Effector CD4-positive, alpha-beta T cell (primary cell): Measurements from ENCODE around the gene WDR7.

Experiments
- DNase-seq: peaks from one replicate; pipeline ENCODE4 v3.0.0-alpha.2; 2020

The WDR7 gene

DNA sequence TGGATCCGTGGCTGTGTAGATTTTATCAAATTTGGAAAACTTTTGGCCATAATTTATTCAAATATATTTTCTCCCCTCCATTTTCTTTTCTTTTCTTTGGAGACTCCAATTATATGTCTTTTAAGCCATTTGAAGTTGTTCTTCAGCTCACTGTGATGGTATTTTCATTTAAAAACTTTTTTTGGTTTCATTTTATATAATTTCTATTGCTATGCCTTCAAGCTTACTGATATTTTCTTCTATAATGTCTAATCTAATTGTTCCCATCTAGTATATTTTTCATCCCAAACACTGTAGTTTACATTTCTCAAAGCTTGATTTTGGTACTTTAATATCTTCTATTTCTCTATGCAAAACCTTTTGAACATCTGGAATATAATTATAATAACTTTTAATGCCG lies 72.5 kb downstream of the WDR7 start:
- no peak for DNase-seq

DNA sequence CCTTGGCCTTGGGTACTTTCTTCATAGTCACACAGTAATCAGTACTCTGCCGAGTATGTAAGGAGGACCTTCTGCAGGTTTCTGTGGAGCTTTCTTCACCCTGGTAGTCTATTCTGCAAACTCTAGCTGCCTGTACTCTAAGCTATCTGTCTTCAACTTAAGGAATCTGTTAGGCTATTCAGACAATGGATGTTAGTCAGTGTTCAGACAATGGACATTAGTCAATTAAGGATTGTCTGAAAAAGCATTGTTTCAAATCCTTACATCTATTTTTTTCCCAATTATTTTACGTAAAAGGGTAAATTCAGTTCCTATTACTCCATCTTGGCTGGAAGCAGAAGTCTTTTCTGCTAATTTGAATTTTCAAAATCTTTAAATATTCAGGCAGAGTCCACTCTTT lies 75.7 kb downstream of the WDR7 start:
- DNase-seq, result no peak

DNA sequence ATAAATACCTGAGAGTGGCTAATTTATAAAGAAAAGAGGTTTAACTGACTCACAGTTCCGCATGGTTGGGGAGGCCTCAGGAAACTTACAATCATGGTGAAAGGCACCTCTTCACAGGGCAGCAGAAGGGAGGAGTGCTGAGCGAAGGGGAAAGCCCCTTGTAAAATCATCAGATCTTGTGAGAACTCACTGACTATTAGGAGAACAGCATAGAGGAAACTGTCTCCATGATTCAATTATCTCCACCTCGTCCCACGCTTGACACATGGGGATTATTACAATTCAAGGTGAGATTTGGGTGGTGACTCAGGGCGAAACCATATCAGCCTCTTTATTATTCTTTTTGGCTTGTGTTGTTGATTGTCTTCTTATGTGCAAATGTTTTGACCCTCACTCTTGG lies 76.2 kb downstream of the WDR7 start:
- no peak for DNase-seq

DNA sequence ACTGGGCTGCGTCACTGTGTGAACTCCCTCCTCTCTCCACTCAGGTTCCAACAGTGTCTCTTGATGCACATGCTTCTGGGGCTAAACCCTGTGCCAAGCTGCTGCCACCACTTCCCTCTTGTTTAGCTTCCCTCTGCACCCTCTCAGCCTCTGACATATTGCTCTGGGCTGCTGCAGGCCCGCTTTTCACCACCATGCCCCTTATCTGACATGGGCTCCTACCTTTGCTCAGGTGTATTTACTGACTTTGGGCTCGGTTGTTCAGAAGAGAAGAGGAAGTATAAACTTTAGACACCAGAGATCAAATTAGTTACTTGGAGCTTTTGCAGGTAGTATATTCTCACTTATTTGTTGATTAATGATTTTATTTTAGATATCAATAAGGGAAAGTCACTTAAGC lies 77.6 kb downstream of the WDR7 start:
- no peak for DNase-seq

DNA sequence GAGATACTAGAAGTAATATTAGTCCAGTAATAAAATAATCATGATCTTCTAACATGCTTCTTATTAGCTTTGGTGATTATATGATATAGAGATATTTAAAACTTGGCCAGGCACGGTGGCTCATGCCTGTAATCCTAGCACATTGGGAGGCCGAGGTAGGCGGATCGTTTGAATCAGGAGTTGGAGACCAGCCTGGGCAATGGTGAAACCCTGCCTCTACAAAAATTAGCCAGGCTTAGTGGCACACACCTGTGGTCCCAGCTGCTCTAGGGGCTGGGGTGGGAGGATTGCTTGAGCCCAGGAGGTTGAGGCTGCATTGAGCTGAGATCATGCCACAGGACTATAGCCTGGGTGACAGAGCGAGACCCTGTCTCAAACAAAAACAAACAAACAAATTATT lies 87.0 kb downstream of the WDR7 start:
- no peak for DNase-seq

DNA sequence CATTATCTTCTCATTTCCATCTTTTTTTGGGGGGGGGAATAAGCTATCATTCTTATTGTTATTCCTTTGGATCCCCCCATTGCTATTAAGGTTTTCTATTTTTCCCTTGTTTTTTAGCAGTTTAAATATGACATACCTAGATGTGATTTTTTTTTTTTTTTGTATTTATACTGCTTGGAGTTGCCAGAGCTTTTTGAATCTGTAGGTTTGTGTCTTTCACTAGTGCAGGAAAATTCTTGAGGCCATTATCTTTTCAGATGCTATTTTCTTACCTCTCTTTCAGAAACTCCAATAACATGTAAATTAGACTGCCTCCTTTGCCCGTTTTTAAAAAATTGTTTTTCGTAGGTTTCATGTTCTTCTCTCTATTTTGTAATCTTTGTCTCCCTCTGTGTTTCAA lies 88.6 kb downstream of the WDR7 start:
- DNase-seq, result no peak

DNA sequence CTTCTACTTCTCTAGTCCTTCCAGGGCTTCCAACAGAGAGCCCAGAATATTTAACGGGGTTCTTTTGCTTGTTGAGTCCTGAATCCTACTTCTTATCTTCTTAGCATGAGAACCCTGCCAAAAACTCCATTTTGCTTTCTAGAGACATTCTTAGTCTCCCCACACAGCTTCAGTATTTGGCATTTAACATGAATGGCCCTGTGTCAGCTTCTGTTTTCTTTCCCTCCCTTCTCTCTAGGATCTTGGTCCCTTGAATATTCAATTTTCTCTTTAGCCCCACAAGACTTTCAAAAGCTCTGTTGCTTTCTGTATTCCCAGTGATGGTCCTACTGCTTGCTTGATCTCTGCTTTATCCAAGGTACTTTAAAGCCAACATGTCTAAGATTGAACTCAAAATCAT lies 89.5 kb downstream of the WDR7 start:
- DNase-seq, result no peak

DNA sequence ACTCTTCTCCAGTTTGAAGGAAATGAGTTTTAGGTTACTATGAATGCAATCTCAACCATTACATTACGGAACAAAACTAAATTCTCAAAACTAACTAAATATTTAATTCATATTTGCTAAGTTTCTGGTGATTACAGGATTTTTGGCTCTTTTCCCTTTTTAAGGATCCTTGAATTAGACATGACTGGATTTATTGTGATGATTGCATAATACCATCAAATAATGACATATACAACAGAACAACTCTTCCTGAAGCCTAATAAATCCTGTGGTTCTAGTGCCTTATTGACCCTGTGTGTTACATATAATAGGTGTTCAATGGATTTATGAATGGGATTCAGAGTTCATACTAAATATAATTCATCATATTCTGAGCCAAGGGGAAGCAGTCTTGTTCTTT lies 90.5 kb downstream of the WDR7 start:
- DNase-seq, result no peak

DNA sequence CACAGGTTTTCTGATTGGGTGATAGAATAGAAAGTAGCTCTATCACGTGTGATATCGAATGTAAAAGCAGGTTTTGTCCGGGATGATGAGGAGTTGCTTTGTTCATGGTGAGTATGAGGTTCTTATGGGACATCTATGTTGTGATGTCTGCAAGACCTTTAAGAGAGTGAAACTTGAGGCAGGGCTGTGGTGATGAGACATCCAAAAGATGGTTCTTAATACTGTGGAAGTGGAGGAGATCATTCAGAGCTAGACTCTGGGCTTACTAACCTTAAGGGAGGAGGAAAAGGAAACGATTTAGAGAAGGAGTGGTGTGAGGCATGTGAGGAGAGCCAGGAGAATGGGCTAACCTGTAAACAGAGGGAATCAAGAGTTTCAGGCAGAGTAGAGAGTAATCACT lies 92.0 kb downstream of the WDR7 start:
- DNase-seq, result no peak

DNA sequence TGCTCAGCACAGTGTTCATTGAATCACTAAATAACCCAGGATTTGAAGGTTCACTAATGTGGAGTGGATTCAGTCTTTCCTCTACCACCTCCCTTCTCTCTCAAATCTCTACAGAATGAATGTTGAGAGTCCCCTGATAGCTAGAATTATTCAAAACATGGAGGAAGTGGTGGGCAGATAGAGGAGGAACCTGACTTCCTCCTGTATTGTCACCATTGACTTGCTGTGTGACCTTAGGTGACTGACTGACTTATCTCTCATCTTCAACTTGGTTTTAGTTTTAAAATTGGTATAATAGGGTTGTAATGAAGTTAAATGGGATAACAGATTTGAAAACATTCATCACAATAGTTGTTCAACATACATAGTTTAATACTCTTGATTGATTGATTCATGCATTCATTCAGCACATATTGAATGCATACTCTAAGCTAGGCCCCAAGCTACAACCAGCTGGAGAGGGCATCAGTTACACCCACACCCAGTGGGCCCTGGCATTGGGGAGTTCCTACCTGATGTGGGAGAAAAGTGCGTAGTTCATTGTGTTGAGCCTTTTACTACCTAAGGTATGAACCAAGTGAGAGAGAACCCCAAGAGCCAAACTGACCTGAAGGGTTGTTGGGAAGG lies 96.0 kb downstream of the WDR7 start:
- no peak for DNase-seq

DNA sequence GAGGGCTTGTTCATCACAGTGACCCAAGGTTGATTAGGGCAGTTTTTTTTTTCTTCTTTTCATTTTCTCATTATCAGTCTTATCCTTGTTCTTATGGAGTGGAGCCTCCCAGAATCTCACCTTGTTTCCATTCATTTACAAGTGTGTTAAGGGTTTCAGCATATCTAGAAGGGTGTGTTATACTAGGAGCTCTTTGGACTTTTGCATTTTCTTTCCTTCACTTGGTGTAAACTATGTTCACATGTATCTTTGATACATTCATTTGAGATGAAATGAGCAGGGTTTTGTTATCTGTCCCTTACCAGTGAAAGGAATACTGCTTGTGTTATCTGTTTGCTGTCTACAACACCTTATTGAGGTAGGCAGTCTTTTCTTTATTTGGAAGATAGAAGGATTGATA lies 96.7 kb downstream of the WDR7 start:
- DNase-seq, result no peak

DNA sequence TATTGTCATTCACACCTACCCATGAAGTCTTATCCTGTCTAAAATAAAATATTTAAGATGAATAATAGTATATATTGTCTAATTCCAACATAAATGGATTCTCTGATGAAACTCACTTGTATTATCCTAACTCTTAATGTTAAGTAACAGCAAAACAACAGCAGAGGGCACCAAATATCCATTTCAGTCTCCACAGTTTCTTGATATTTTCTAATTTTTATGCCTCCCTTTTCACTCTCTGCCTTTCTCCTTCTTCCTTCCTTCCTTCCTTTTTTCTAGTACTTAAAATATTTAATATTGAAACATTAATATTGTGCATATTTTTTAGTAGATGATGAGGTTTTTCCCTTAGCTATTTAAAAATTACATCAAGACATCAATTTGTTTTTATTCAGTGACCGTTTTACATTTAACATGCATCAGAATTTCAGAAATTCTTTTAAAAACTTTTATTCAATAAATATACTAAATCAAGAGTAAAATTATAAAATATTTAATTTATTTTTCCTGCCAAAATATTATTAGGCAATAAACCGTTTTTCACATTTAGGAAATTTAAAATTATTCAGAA lies 97.6 kb downstream of the WDR7 start:
- no peak for DNase-seq

DNA sequence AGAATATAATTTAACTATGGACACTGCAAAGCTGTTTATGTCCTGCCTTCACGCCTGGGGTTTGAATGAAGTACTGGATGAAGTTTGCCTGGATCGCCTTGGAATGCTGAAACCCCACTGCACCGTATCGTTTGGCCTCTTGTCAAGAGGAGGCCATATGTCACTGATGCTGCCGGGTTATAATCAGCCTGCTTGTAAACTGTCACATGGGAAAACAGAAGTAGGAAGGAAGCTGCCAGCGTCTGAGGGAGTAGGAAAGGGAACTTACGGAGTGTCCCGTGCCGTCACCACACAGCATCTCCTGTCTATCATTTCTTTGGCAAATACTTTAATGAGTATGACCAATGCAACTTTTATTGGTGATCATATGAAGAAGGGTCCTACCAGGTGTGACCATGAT lies 105.8 kb downstream of the WDR7 start:
- DNase-seq, result no peak

DNA sequence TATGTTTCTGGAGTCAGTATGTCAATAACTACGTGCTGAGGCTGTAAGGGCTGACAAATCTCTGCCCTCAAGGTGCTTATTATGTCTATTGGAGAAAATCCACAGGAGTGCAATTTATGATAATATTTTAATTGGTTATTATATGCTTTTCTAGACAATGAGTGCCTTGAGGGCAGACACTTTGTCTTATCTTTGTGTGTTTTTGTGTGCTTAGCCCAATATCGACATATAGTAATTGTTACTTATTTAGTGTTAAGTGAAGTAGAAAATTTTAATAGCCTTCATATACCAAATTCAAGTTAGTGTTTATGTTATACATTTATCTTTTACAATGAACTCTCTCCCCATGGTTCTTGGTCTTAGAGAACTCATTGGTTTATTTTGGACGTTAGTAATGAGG lies 118.9 kb downstream of the WDR7 start:
- no peak for DNase-seq

DNA sequence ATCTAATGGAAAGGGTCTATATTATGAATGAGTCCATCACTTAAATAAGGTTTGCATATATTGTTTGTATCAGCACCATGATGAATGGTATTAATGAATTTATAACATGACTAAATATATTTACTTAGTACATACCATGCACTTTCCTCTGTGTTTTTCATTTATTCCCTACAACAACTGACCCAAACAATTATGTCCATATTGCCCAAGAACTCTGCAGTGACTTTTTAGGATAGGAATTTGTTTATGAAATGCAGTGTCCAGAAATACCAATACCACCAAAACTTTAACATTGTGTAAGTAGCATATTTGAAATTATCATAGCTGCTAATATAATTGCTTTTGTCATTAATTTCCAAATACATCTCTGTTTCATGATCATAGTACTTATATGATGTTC lies 119.7 kb downstream of the WDR7 start:
- DNase-seq, result no peak

DNA sequence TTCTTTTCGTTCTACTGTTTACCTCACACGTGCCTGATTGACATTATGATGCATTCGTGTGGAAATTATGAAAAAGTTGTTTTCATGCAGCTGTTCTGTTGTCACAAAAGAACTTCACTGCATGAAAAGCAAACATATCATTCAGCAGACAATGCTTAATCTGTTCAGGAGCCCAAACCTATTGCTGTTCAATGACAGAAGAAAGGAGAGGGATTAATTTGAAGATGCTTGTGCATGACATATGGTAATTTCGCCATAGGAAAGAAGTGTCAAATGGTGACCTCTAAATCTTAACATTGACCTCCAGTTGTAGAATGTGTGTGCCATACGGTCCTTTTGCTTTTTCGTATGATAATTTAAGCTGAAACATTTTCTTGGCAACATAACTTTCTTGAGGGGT lies 124.5 kb downstream of the WDR7 start:
- DNase-seq, result no peak

DNA sequence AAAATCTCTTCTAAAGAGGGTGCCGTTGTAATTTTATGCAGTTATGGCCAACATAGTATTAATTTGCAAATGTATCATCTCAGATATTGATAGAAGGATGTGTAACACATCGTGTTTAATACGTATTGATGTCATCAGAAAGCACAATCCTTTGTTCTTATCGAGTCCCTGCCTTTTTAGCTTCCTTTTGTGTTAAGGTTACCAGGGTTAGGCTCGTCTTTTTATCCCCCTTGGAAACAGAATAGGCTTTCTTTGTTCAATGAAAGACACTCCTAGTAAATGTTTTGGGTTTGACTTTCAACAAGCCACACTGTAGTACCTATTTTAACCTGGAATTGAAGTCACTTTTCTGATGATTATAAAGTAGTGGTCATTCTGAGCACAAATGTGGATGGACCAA lies 136.2 kb downstream of the WDR7 start:
- DNase-seq, result no peak

DNA sequence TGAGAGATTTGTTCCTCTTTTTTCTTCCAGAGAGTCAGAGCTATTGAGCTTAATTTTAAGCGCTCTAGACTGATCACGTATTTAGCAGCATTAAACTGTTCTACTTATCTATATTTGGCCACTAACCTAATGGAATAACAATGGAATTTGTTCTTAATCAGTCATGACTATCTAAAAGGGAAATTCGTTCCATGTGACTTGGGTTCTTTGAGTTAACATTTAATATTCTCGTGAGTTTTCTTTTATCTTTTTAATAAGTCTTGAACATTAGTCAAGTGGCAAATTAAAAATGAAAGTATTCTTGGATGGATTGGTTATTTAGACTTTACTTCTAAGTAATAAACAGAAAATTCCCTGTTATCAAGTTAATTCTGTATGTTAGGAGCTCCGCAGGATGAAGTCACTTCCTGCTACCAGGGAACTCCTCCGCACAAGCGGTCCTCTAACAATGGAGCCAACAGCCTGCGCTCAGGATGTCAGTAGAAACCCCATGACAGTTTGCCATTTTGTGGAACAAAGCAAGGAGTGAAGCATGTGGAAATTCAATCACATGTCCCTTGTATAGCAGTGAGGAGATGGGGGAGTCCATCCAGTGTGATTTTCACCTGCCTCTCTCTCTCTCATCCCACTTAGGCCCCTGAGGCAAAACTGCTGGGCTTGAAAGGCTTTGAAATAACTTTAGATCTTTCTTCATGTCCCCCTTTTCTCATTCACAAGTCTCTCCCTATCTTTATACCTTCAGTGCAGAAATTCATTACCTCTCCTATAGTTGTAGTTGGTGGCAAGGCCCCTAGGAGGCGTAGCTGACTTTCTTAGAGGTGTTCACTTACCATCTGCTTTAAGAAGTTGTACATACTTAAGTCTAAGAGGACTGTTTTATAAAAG lies 138.1 kb downstream of the WDR7 start:
- no peak for DNase-seq

DNA sequence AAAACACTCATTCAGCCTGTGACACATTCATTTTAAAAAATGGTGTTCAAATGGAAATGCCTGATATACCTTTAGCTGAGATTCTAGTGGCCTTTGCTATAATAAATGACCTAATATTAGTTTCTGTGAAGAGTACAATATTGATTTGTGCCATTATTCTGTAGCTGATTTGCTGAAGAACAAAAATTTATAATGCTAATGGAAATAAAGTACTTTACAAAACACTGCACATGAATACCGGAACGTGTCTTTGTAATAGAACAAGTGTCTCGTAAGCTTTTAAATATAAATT lies 138.7 kb downstream of the WDR7 start:
- DNase-seq, result no peak

DNA sequence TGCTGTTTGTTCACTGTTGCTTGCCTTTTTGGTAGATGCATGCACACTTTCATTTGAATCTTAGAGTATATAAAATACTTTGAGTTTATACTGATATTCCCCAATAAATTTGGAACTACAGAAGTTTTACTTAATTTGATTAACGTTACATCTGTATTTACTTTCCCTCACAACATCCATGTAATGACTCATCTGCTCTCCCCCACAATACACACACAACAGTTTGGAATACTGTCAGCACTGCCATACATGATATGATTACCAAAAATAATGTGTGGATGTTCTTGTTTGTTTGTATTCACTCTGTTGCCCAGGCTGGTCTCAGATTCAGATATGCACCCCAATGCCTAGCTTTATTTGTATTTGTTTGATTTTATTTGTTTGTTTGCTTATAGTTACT lies 144.2 kb downstream of the WDR7 start:
- no peak for DNase-seq

DNA sequence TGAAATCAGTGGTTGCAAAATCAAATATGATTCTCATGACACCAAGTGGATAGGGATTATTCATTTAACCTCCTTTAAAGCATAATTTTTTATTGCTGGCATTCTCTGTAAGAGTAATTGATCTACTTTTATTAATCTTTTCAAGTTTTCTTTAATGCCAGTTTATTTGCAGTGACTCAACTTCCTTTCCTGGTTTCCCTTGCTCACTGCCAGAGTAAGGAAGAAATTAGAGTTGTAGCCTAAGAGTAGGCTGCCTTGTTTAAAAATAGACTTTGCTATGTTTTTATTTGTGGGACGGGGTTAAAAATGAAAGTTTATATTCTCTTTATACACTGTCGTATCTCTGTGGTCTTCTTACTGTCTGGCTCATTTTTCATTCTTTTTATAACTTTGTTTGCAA lies 148.6 kb downstream of the WDR7 start:
- no peak for DNase-seq

DNA sequence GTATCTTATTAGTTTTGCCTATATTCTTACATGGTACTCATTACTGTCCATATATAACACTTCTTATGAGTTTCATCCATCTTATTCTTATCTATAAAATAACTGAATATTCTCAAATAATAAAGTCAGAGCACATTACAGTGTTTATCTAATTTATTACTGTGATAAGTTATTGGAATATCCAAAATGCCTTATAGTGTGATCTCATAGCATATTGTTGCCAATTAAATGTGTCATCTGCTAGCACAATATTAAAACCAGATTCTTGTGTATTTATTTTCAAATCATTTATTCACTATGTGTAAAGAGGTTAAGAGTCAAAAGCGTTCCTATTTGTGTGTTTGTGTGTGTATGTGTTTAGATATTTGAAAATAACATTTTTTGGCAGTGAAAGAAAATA lies 151.9 kb downstream of the WDR7 start:
- DNase-seq, result no peak

DNA sequence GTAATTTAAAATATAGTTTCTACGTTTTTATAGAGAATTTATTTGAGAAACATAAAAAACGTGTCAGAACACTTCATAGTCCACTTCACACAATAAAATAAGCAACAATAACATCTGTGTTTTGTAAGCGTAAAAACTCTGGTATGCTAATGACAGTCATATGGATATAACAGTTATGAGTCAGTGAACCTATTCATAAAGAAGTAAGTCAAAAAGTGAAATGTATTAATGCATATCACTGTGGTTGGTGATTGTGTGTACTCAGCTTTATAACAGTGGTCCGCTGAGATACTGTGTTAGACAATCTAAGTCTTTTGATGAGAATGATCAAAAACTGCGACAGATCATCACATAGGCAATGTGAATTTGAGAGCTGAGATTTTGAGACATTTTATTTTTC lies 153.2 kb downstream of the WDR7 start:
- DNase-seq, result no peak

DNA sequence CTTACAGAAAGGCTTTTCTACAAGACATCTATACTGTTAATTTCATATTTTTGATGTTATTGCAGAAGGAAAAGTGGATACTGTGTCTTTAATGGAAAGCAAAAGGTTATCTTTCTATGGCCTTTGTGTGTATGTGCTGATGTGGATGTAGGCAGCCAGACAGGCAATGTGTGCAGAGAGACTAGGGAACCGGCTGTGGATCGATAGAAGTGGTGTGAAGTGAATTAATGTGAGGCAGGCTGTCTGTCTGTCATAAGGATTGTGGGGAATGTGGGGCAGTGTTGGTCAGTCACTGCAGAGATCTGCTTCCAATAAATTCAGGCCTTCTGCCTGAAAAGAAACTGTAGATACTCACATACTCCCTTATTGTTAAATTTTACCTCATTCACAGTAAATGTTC lies 156.7 kb downstream of the WDR7 start:
- no peak for DNase-seq

DNA sequence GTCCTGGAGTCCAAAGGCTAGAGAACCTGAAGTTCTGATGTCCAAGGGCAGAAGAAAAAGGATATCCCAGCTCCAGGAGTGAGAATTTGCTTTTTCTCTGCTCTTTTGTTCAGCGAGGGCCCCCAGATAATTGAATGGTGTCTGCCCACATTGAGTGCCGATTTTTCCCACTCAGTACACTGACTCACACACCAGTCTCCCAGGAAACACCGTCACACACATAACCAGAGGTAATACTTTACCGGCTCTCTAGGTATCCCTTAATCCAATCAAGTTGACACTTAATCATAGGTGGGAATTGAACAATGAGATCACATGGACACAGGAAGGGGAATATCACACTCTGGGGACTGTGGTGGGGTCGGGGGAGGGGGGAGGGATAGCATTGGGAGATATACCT lies 161.5 kb downstream of the WDR7 start:
- no peak for DNase-seq
